ENCODE measurements around the gene METTL24.

GRCh38 chr6:110283657-110284056 is 74.5 kb downstream of the METTL24 start:
- TF ChIP-seq, protein P1, sequence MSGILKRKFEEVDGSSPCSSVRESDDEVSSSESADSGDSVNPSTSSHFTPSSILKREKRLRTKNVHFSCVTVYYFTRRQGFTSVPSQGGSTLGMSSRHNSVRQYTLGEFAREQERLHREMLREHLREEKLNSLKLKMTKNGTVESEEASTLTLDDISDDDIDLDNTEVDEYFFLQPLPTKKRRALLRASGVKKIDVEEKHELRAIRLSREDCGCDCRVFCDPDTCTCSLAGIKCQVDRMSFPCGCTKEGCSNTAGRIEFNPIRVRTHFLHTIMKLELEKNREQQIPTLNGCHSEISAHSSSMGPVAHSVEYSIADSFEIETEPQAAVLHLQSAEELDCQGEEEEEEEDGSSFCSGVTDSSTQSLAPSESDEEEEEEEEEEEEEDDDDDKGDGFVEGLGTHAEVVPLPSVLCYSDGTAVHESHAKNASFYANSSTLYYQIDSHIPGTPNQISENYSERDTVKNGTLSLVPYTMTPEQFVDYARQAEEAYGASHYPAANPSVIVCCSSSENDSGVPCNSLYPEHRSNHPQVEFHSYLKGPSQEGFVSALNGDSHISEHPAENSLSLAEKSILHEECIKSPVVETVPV (CRISPR knock-in tag; IDR thresholded peaks at IDR 0.05): no peak
- no peak for TF ChIP-seq TSHZ2 (CRISPR knock-in tag; IDR thresholded peaks at IDR 0.05)
- TF ChIP-seq ESRRG (CRISPR knock-in tag; IDR thresholded peaks at IDR 0.05): no peak
- no peak for TF ChIP-seq BACH2 (CRISPR knock-in tag; IDR thresholded peaks at IDR 0.05; ENCODE audit: borderline replicate concordance)
- no peak for TF ChIP-seq ARNTL (CRISPR knock-in tag; IDR thresholded peaks at IDR 0.05; ENCODE audit: borderline replicate concordance, low read depth)
- no peak for TF ChIP-seq OSR1 (CRISPR knock-in tag; IDR thresholded peaks at IDR 0.05)
- no peak for TF ChIP-seq ZFP3 (CRISPR knock-in tag; IDR thresholded peaks at IDR 0.05)
- TF ChIP-seq ISL1 (CRISPR knock-in tag; IDR thresholded peaks at IDR 0.05): no peak
- TF ChIP-seq ZC3H10 (CRISPR knock-in tag; IDR thresholded peaks at IDR 0.05): no peak
- no peak for TF ChIP-seq PPARA (CRISPR knock-in tag; IDR thresholded peaks at IDR 0.05; ENCODE audit: borderline replicate concordance)
- TF ChIP-seq GLIS3 (CRISPR knock-in tag; IDR thresholded peaks at IDR 0.05): no peak
- TF ChIP-seq CSDC2 (CRISPR knock-in tag; IDR thresholded peaks at IDR 0.05): no peak

Data from SK-N-SH treated with all-trans-retinoic acid at 6 μM for 48 hours (cell line).